HT1080 (cell line): ENCODE measurements around the gene GLOD4. TPM values are rescaled to one million over a fixed set of nuclear protein-coding genes. Genes with fewer than 3 reads are reported as not detected.
"Not testable (repeated sequence)": the region's sequence is repeated elsewhere in the genome, so short reads cannot be mapped to it uniquely, and the experiment has no call there.

Source experiments
- DNase-seq: peaks from one replicate; pipeline ENCODE4 v3.0.0-alpha.2; 2015; ENCODE audit warnings: low read depth
- total RNA-seq: library from RNA; depleted of rRNA; stranded (reverse); fragments of >200 nt; shearing (Covaris generic); gene quantifications from 2 replicates; pipeline ENCODE4 v1.2.3, GENCODE V29; 2014

Gene GLOD4
- total RNA-seq, 1 experiment from 2014 or later, result 59.4 TPM

DNA sequence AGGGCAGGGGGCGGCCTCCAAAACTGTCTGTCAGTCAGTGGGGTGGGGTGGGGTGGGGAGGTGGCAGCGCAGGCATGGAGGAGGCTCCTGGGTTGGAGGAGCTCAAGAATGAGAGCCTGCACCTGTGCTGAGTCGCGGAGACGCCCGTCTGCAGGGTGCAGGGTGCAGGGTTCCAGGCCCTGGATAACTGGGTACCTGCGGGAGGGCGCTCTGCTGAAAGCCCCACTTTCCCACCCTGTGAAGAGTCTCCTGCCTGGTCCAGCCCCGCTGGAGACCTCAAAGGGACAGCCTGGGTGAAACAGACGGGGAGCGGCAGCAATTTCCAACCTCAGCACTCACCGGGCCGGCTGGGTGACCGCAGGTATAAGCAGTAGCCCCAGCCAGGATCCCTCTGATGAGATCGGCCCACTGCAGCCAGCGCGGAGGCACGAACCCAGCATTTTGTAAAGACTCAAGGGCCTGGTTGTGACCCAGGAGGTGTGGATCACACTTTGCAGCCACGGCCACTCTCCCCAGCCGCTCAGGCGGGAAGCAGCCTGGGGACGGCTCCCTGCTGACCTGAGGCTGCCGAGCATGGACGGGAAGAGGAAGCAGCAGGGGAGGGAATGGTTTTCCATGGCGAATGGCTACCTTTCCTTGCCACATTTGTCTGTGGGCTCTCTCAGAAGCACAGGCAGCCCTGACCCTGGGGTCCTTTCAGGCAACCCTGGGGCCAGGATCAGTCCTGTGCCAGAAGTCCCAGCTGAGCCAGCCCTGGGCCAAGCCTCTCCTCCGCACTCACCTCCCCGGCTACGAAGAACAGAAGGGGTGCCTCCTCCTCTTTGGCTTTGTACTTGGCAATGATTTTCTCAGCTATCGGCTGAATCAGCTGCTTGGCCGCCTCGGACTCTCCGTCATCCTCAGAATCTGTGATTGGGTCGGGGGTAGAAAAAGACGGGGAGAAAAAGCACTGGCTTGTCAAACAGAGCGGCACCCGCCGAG, 21.1 kb upstream of the GLOD4 start:
- no peak for DNase-seq

DNA sequence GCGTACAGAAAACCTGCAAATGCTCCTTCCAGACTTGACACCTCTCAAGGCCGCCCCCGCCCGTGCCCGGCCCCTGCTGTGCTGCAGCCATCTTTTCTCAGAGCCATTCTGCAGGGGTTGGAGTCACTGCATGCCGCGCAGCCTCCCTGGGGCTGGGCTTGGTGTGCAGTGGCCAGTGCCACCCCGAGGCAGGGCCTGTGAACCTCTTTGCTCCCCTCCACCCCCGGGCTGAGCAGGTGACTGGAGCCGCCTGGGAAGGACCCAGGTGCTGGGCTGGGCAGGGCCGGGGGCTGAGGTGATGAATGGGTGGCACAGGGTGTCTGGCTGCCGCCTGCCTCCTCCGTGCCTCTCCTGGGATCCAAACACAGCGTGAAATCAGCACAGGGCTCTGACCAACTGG, 20.4 kb upstream of the GLOD4 start:
- DNase-seq, result no peak

DNA sequence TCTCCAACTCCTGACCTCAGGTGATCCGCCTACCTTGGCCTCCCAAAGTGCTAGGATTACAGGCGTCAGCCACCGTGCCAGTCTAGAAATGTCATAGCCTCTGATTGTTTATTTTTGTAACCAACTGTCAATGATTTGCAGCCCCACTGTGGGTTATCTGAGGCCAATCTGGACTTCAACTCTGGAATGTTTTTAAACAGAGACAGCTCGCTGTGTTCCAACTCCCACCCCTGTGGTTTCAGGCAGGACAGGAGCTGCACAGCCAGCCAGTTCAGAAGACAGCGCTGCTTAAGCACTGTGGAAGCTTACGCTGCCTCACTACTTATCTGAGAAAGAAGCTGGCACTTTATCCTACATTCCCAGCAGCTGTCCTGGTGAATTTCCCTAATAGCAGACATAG, 19.6 kb upstream of the GLOD4 start:
- DNase-seq, result no peak

- DNase-seq, result no peak
Observed at GRCh38 chr17:800446-801242, 18.6 kb upstream of the GLOD4 start.

- no peak for DNase-seq
Observed at GRCh38 chr17:799261-799660, 17.2 kb upstream of the GLOD4 start.

GRCh38 chr17:798246-798645, 16.2 kb upstream of the GLOD4 start:
- no peak for DNase-seq

DNA sequence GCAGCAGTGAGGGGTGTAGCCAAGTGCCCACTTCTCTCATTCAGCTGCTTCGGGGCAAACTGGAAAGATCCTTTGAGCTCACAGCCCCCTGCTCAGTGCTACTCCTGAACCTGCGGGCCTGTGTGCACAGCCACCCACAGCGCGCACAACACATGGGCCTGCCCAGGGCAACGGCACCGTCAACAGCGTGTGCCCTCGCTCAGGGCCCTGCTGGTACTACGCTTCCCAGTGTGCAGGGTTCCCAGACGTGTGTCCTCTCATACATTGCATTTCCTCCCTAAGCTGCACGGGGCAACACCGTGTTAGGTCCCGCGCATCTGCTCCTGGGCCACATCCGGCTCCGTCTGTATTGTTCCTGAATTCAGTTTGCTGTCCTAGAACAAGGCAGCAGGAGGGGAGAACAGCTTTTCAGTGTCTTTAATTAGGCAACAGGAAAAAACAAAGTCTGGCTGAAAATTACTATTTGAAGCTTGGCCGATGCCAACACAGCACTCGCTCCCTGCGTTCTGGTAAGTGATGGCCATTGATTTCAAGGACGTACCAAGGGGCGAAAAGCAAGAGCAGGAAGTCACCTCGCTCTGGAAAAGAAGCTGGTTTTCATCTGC, 15.3 kb upstream of the GLOD4 start:
- DNase-seq, result no peak

DNA sequence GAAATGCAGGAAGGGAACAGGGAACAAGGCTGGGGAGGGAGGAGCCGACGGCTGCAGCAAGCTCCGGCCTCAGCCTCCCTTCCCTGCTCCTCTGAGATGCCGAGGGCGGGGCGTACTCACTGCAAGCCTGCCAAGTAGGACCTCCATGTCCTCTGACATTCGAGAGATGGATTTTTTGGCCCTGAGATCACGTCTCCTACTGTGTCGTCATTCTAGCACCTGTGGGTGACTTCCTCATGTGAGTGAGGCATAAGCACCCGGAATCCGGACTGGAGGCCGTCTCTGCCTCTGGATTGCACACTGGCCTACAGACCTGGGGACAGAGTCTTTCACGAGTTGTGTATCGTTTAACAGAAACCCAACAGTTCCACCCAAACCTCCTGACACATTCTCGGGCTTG, 14.5 kb upstream of the GLOD4 start:
- no peak for DNase-seq

- no peak for DNase-seq
Observed at GRCh38 chr17:795721-796120, 13.6 kb upstream of the GLOD4 start.

- DNase-seq, result no peak
Observed at GRCh38 chr17:795276-795675, 13.2 kb upstream of the GLOD4 start.

DNA sequence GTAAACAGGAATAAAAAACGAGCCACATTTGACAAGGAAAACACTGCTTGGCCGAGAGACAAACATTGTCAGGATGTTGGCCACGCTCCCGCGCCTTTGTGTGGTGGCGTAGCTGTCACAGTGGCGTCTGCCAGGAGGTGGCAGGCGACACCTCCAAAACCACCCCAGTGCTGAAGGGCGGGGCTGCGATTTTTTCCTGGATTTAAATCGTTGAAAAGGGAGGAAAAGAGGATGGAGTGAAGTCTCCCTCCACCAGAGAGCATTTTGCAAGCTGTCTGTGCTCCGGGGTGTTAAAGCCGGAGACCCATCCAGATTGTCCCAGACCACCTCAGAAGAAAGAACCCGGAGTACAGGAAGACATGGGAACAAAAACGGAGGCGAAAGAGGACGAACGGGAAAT, 12.8 kb upstream of the GLOD4 start:
- DNase-seq, result no peak

- no peak for DNase-seq
Observed at GRCh38 chr17:792277-792676, 10.2 kb upstream of the GLOD4 start.

DNA sequence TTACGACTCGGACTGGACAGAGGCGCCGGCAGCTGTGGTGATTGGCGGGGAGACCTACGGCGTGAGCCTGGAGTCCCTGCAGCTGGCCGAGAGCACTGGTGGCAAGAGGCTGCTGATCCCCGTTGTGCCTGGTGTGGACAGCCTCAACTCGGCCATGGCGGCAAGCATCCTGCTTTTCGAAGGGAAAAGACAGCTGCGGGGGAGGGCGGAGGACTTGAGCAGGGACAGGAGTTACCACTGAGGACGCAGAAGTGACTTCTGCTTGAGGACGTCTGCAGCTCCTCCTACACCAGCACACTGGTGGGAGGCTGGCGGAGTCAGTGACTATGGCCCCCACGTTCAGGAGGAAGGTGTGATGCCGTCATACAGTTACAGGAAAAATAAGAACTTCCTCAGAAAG, 9.7 kb upstream of the GLOD4 start:
- no peak for DNase-seq

GRCh38 chr17:790874-791247, 8.8 kb upstream of the GLOD4 start:
- DNase-seq, result not testable (repeated sequence)

DNA sequence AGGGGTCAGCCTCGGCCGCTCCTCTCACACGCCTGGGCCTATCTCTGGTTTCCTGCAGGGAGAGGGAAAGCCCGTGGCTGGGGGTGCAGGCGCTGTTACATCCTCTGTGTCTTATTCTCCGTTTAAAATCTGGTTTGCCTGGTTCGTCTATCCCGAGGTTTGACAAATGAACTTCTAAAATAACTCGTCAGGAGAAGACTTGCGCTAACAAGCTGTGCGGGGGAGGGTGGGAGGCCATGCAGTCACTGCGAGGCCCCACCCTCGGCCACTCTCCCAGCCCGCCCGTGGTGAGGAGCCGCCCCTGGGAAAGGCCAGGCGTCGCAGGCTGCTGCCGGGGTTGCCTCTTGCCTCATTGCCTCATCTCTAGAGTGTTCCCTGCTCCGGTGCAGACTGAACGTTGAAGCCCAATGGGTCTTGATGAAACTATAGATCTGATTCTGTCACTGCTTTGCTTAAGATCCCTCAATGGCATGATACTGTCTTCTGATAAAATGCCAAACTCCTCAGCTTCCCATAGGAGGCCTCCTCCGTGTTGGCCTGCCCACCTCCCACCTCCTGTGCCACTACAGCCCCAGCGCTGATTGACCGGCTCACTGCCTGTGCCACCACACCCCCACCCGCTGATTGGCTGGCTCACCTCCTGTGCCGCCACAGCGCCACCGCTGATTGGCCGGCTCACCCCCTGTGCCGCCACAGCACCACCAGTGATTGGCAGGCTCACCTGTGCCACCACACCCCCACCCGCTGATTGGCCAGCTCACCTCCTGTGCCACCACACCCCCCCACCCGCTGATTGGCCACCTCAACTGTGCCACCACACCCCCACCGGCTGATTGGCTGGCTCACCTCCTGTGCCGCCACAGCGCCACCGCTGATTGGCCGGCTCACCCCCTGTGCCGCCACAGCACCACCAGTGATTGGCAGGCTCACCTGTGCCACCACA, 8.1 kb upstream of the GLOD4 start:
- DNase-seq, result not testable (repeated sequence)

DNA sequence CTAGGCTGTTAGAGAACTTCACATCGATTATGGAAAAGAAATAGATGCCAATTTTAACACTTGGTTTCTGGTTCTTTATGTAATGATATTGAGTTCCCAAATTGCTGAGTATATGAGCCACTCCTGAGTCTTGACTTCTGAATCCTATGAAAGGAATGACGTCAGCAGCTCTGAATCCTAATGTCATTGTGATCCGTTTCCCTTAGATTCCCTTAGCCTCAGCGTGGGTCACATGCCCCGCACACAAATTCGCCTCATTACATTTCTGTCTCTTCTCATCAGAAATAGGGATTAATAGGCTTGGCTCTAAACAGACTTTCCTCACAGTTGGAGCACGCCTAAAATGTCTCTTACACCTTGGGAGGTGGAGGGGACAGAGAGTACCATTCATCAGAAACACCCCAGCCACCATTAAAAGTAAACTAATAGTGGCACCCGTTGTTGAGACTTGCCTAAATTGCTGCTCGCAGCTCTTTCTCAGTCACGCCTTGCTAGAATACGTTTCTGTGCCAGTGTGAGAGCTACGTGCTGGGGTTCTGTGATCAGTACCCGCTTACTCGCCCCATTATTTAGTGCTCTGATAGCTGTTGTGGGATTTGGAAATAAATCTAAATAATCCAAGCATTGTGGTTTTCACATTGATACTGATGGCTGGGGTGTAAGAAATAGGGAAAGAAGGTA, 7.2 kb upstream of the GLOD4 start:
- no peak for DNase-seq

DNA sequence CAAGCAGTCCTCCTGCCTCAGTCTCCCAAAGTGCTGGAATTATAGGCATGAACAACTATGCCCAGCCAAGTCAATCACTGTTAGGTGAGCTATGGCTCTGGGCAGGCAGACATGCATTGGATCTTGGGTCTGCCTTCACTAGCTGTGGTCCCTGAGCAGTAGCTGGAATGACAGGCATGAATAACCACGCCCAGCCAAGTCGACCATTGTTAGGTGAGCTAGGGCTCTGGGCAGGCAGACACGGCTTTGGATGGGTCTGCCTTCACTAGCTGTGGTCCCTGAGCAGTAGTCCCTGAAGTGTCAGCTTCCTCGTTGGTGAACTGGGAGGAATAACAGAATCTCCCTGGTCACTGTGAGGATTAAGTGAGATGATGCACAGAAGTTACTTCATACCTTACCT, 6.5 kb upstream of the GLOD4 start:
- no peak for DNase-seq

DNA sequence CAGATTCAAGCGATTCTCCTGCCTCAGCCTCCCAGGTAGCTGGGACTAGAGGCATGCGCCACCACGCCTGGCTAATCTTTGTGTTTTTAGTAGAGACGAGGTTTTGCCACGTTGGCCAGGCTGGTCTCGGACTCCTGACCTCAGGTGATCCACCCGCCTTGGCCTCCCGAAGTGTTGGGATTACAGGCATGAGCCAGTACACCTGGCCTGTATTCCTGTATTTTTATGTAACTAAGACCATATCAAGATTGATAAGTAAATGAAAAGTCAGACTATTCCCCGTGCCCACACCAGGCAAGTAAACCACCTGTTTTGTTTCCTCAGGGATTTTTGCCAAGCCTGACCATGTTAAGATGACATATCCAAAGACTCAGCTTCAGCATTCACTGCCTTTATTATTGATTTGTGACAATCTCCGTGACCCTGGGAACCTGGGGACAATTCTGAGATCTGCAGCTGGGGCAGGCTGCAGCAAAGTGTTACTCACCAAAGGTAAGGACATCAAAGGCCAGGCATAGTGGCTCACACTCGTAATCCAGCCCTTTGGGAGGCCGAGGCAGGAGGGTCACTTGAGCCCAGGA, 5.7 kb upstream of the GLOD4 start:
- DNase-seq, result no peak

DNA sequence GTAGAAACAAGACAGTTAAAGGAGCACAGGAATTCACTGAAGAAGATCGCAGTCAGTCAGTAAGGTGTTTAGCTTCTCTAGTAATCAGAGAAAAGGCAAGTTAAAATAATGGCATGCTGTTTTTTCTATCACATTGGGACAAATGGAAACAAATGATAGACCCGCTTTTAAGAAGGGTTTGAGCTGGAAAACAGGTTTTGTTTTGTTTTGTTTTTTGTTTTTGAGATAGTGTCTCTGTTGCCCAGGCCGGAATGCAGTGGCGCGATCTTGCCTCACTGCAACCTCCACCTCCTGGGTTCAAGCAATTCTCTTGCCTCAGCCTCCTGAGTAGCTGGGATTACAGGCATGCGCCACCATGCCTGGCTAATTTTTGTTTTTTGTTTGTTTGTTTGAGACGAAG, 3.8 kb upstream of the GLOD4 start:
- DNase-seq, result not testable (repeated sequence)

- DNase-seq, result no peak
Observed at GRCh38 chr17:784143-784542, 2.1 kb upstream of the GLOD4 start.
